ENCODE measurements around the gene TPSAB1. TPM values are rescaled to one million over a fixed set of nuclear protein-coding genes. Genes with fewer than 3 reads are reported as not detected.
A peak's percentile ranks its signal among the peaks of the same experiment; 100 is the strongest.
"Not testable (repeated sequence)": the region's sequence is repeated elsewhere in the genome, so short reads cannot be mapped to it uniquely, and the experiment has no call there.

Gene TPSAB1
- total RNA-seq, 1 experiment from 2014 or later: not detected

- Histone ChIP-seq H3K9me3 (ENCODE audit: low read length) (no peaks in the 10 kb centered on the region), H3K9me2 (replicated peaks; ENCODE audit: low read length) (no peaks in the 10 kb centered on the region), H3K9ac (ENCODE audit: low read length) (no peak overlapping the region), H3K79me2 (ENCODE audit: low read length) (no peaks in the 10 kb centered on the region), H3K27me3 (ENCODE audit: low read length) (no peaks in the 10 kb centered on the region), H3K4me3 (ENCODE audit: low read length) (no peak overlapping the region), H3K27ac (ENCODE audit: low read length) (no peak overlapping the region), H3K36me3 (ENCODE audit: low read depth, low read length) (no peaks in the 10 kb centered on the region), H3F3A (ENCODE audit: low read length, unreplicated experiment) (no peaks in the 10 kb centered on the region), H3K4me1 (ENCODE audit: insufficient read depth, low read length) (no peaks in the 10 kb centered on the region), H2AFZ (ENCODE audit: low read length) (no peak overlapping the region), H3K4me2 (ENCODE audit: low read length) (no peak overlapping the region), H4K20me1 (ENCODE audit: low read length) (no peaks in the 10 kb centered on the region)
- TF ChIP-seq CTCF (conservative IDR thresholded peaks at IDR 0.05; ENCODE audit: low read depth, low read length) (no peak), EZH2phosphoT487 (IDR thresholded peaks at IDR 0.05; ENCODE audit: borderline replicate concordance, low read length) (no peak), EZH2 (IDR thresholded peaks at IDR 0.05; ENCODE audit: low read length, unreplicated experiment) (no peak)
- BruUV-seq (replicated peaks): no TSS peak
- CTCF ChIA-PET: no interaction called here
- ATAC-seq (no peak), DNase-seq (no peak)
- intact Hi-C loops (cut with micrococcal nuclease): no loop called here
- POLR2A ChIA-PET (ENCODE audit: unreplicated experiment): no interaction called here
Measured at GRCh38 chr16:1245452-1246020, 5.0 kb downstream of the TPSAB1 start.

- H3K9me2 ChIP-seq (replicated peaks; ENCODE audit: low read length); intact Hi-C loops (cut with micrococcal nuclease); POLR2A ChIA-PET (ENCODE audit: unreplicated experiment); H3K27me3 ChIP-seq (ENCODE audit: low read length); ATAC-seq; H4K20me1 ChIP-seq (ENCODE audit: low read length); H3K4me2 ChIP-seq (ENCODE audit: low read length); H2AFZ ChIP-seq (ENCODE audit: low read length); H3K4me3 ChIP-seq (ENCODE audit: low read length); H3K79me2 ChIP-seq (ENCODE audit: low read length); H3K27ac ChIP-seq (ENCODE audit: low read length); CTCF ChIA-PET; H3K9me3 ChIP-seq (ENCODE audit: low read length); H3F3A ChIP-seq (ENCODE audit: low read length, unreplicated experiment); DNase-seq; H3K36me3 ChIP-seq (ENCODE audit: low read depth, low read length); BruUV-seq (replicated peaks); H3K4me1 ChIP-seq (ENCODE audit: insufficient read depth, low read length); H3K9ac ChIP-seq (ENCODE audit: low read length): not testable (repeated sequence)
Measured at GRCh38 chr16:1247903-1248537, 7.5 kb downstream of the TPSAB1 start.

- H3K36me3 ChIP-seq (ENCODE audit: low read depth, low read length); H3K9me3 ChIP-seq (ENCODE audit: low read length); DNase-seq; CTCF ChIA-PET; H3F3A ChIP-seq (ENCODE audit: low read length, unreplicated experiment); H3K27ac ChIP-seq (ENCODE audit: low read length); intact Hi-C loops (cut with micrococcal nuclease); H3K9ac ChIP-seq (ENCODE audit: low read length); H3K27me3 ChIP-seq (ENCODE audit: low read length); H3K4me3 ChIP-seq (ENCODE audit: low read length); ATAC-seq; BruUV-seq (replicated peaks); H2AFZ ChIP-seq (ENCODE audit: low read length); POLR2A ChIA-PET (ENCODE audit: unreplicated experiment); H3K79me2 ChIP-seq (ENCODE audit: low read length); H4K20me1 ChIP-seq (ENCODE audit: low read length); H3K4me2 ChIP-seq (ENCODE audit: low read length); H3K4me1 ChIP-seq (ENCODE audit: insufficient read depth, low read length); H3K9me2 ChIP-seq (replicated peaks; ENCODE audit: low read length): not testable (repeated sequence)
Measured at GRCh38 chr16:1249031-1249755, 8.7 kb downstream of the TPSAB1 start.

- H4K20me1 ChIP-seq (ENCODE audit: low read length); DNase-seq; H2AFZ ChIP-seq (ENCODE audit: low read length); CTCF ChIA-PET; H3K4me1 ChIP-seq (ENCODE audit: insufficient read depth, low read length); BruUV-seq (replicated peaks); H3K9ac ChIP-seq (ENCODE audit: low read length); POLR2A ChIA-PET (ENCODE audit: unreplicated experiment); H3K9me3 ChIP-seq (ENCODE audit: low read length); H3K36me3 ChIP-seq (ENCODE audit: low read depth, low read length); H3K27me3 ChIP-seq (ENCODE audit: low read length); H3F3A ChIP-seq (ENCODE audit: low read length, unreplicated experiment); H3K4me3 ChIP-seq (ENCODE audit: low read length); H3K79me2 ChIP-seq (ENCODE audit: low read length); H3K4me2 ChIP-seq (ENCODE audit: low read length); H3K9me2 ChIP-seq (replicated peaks; ENCODE audit: low read length); intact Hi-C loops (cut with micrococcal nuclease); H3K27ac ChIP-seq (ENCODE audit: low read length): not testable (repeated sequence)
- peak; percentile 79 for ATAC-seq
Measured at GRCh38 chr16:1253701-1254364, 13.3 kb downstream of the TPSAB1 start.

GRCh38 chr16:1254821-1255220 lies 14.3 kb downstream of the TPSAB1 start:
- H2AFZ ChIP-seq (ENCODE audit: low read length); intact Hi-C loops (cut with micrococcal nuclease); H3K27ac ChIP-seq (ENCODE audit: low read length); H3K27me3 ChIP-seq (ENCODE audit: low read length); H3F3A ChIP-seq (ENCODE audit: low read length, unreplicated experiment); H3K4me3 ChIP-seq (ENCODE audit: low read length); H3K9me2 ChIP-seq (replicated peaks; ENCODE audit: low read length); DNase-seq; H3K4me2 ChIP-seq (ENCODE audit: low read length); H3K36me3 ChIP-seq (ENCODE audit: low read depth, low read length); BruUV-seq (replicated peaks); H3K9ac ChIP-seq (ENCODE audit: low read length); H3K4me1 ChIP-seq (ENCODE audit: insufficient read depth, low read length); CTCF ChIA-PET; POLR2A ChIA-PET (ENCODE audit: unreplicated experiment); H3K9me3 ChIP-seq (ENCODE audit: low read length); H3K79me2 ChIP-seq (ENCODE audit: low read length); ATAC-seq; H4K20me1 ChIP-seq (ENCODE audit: low read length): not testable (repeated sequence)

Data from PC-3 (cell line).